Head of caudate nucleus (tissue), 42 donors: ENCODE data around the gene TP53TG5.
"Not testable (repeated sequence)": the region's sequence is repeated elsewhere in the genome, so short reads cannot be mapped to it uniquely, and the experiment has no call there.

Experiments used
- DNase-seq, 42 donors: peaks; one replicate each; pipeline versions ENCODE4 v3.0.0 to v3.0.0-alpha.2; 2020 to 2021; ENCODE audit warnings: mixed read lengths in 7 of 42
- intact Hi-C: fragments of 100-400 bp; cut with DNase I; formaldehyde crosslinking; loops from one replicate; pipeline ENCODE4 v1.15.0; 2022

TP53TG5 gene

DNA sequence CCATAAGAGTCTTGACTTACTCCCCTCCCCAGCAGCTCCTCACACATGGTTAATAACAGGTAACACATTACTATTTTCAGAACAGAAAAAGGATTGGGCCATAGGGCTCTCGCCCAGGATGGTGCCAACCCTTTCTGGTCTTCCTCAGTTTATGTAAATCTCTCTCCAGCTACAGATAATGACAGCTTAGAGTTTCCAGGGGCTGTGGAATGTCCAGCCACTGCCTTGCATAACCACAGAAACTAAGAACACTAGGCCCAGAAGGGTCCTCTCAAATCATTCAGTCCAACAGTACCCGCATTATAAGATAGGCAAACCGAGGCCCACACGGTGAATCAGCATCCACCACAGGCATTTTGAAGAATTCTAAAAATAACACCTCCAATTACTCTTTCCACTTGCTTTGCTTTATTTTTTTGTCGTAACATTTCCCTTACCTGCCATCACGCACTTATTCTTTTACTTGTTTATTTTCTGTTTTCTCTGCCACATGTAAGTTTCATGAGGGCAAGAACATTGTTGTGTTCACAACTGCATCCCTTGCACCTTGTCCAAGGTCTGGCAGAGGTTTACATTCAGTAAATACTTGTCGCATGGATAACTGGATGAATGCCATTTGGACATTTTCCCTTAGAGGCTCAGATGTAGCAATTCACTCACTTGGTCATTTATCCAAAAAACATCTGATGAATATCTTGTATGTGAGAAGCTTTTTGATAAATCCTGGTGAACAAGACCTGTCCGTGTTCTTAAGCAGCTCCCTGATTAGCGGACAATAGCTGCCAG is 23.5 kb downstream of the TP53TG5 start:
- no peak for DNase-seq
- intact Hi-C loops, result no loop called here

DNA sequence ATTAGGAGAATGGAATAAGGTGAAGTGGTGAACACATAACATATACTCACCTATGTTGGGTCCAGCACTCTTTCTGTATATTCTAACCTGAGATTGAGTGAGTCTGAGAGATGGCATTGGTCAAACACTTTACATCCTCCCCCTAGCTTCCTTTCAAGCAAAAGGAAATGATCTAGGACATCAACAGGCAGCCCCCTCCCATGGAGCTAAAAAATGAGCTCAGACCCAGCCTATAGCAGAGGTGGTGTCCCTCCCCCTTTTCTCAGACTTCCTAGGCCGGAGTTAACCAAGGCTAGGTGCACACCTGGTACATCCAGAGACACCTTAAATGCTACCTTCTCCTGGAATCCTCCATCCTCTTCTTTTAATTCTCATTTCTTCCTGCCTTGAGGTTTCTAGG is 24.4 kb downstream of the TP53TG5 start:
- intact Hi-C loops, result no loop called here

DNA sequence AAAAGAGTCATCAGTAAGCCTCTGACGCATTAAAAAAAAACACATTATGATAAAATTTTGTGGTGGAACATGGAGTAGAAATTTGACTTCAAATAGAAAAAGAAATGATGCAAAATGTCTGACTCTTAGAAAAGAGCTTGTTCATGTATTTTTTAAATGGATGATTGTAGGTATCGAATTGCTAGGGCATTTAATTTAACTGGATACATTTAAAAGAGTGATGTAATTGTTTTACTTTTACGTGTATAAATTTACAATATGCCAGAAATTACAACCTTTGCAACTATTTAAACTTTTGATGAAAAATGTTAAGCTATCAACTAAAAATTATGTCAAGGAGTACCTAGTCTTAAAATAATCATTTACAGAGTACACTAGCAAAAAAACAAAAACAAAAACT is 25.4 kb downstream of the TP53TG5 start:
- intact Hi-C loops, result no loop called here
- no peak for DNase-seq

More for the DNA sequence above, 24.4 kb downstream of the TP53TG5 start:
- no peak for DNase-seq

DNA sequence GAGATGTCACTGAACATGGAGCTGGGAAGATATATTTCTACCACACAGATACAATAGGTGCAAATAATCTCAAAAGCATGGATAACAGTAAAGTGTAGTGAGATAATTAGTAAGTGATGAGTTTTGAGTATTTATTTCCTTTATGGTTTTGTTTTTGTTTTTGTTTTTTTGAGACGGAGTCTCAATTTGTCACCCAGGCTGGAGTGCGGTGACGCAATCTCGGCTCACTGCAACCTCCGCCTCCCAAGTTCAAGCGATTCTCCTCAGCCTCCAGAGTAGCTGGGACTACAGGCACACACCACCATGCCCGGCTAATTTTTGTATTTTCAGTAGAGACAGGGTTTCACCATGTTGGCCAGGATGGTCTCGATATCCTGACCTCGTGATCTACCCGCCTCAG is 27.3 kb downstream of the TP53TG5 start:
- DNase-seq, intact Hi-C loops: not testable (repeated sequence)

DNA sequence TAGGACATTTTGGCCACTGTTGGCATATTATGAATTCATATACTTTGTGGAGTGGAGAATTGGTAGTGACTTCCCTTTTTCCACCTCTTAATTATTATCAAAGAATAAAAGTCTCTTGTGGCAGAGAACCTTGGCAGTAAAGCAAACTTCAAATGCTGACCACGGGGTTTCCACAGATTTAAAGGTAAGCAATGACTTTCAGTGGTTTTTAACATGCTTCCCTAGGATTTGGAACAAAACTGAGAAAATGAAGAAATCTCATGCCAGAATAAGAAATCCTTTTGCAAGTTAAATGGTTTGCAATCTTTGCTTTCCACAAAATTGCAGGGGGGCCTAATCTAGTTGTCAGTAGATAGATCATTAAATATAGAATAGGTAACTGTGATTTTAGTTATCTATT is 27.9 kb downstream of the TP53TG5 start:
- intact Hi-C loops, result no loop called here
- DNase-seq, result no peak

DNA sequence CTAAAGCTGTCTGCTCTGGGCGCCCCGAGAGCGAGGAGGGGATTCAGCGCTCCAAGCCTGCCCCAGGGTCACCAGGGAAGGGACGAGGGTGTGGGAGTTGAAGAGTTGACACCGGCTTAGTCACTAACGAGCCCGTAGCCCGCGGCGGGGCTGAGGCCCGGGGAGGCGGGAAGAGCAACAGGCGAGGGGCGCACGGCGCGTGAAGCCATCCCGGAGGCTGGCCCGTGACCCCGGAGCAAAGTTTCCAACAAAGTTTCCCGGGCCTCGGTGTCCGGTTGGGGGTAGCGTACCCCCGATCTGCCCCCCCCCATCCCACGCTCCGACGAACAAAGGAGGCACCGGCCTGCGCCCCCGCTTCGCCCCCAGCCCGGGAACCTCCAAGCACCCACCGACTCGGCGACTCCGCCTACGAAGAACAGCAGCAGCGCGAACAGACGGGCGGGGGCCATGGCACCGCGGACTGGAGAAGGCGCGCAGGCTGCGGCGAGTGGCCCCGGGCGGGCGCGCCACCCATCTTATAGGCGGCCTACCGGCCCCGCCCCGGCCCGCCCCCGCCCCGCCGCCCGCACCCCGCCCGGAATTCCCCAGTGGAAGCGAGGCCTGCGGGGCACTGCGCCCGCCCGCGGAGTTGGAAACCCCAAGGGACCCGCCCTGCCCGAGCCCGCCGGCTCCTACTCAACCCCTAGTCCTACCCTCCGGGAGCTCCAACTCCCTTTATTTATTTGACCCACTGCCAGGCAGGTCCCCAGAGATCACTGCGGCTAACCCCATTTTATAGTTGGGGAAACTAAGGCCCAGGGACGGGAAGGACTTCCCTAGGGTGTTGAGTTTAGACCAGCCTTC is 30.0 kb downstream of the TP53TG5 start, which contains the start of gene SDC4:
TSS of gene SDC4 (minus strand) at position 489 of the 843 bp plus-strand sequence. CDS start at position 449, 40 bp downstream.
- intact Hi-C loops, result no loop called here
- DNase-seq, result peak in 35 of 42 donors; percentile 32 to 79 (median 56)

DNA sequence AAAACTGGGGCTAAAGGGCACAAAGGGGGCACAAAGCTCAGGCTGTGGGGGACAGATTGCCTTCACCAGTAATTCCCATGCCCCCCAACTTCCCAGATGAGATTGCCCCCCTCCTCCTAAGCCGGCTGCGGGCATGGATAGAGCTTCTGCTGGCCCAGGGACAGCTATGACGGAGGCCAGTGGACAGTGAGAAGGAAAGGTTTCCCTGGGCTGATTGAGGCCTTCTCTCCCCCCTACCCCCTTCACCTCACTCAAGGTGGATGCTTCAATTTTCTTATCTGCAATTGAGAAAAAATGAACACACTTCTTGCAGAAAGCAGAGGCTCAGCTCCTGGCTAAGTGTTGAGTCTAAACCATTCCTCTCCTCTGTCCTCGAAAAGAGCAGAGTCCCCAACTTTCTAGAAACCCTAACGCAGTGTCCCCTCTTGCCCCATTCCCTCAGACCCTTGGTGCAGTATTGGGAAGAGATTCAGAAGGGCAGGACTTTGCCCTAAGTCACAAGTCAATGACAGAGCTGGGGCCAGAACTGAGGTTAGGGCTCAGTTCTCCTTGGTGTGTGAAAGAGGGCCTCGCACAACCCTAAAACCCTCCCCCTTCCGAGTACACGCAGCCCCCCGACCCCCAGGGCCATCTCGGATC is 30.7 kb downstream of the TP53TG5 start:
- intact Hi-C loops, result no loop called here
- no peak for DNase-seq

DNA sequence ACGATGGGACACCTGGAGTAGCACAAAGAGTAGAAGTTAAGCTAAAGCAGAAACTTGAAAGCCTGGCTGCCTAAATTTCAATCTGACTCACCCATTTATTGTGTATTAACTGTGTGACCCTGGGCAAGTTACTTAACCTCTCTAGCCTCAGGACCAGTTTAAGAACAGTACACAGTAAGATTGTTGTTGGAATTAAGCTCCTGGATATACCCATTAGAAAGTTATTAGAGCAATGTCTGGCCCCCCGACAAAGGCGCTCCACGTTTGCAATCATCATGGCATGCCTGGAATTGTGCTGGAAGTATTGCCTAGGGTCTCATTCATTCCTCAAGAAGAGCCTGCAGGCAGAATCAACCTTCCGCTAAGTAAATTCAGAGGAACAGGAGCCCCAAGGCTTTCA is 31.3 kb downstream of the TP53TG5 start:
- intact Hi-C loops, result no loop called here
- DNase-seq, result no peak

DNA sequence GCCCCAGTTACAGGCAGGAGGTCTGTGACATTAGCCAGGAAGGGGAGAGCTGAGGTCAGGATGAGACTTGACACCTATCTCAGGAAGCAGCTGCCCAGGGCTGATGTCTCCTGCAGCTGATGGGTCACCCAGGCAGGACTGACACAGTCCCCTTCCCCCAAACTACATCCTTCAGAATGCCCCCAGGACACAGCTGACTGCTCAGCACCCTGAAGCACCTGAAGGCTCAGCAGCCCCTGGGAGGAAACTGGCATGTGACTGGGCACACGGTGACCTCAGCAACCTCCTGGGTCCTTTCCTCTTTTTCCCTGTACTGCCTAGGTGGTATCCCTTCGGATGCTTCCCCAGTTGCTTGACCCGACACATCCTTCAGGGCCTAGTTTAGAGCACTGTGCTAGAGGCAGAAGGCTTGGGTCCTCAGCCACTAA is 31.8 kb downstream of the TP53TG5 start:
- DNase-seq, result no peak
- intact Hi-C loops, result no loop called here

DNA sequence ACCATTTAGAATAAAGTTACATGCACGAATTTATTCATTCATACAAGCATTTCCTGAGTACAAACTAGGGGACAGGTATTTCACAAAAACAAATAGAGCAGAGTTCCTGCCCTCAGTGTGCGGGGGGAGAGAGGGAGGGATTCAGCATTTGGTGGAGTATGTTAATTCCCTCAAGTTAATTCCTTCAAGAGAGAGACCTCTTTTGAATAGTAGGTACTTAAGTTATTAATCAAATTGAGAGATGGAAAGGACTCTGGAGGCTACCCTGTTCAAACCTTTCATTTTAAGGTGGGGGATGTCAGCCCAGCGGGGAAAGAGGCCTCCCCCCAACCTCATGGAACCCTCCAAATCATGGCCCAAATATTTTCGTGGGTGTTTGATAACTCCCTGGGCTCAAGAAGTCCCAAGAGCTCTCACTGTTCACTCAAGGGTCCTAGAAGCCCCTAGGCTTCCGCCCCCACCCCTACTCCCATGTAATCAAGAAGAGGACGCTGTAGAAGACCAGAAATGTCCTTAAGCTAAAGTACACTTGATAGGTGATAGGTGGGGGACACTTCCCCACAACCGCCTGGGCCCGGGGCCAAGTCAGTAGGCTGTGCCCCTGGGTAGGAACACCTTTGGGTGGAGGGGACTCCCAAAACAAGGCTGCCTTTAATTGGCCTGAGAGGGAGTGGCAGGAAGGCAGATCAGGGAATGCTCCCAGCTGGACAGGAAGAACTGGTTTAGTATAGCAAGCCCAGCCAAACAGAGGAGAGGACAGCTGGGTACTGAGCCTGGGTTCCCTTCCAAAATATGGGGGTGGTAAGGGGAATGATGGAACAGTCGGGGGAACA is 32.8 kb downstream of the TP53TG5 start:
- DNase-seq, result no peak
- intact Hi-C loops, result no loop called here

DNA sequence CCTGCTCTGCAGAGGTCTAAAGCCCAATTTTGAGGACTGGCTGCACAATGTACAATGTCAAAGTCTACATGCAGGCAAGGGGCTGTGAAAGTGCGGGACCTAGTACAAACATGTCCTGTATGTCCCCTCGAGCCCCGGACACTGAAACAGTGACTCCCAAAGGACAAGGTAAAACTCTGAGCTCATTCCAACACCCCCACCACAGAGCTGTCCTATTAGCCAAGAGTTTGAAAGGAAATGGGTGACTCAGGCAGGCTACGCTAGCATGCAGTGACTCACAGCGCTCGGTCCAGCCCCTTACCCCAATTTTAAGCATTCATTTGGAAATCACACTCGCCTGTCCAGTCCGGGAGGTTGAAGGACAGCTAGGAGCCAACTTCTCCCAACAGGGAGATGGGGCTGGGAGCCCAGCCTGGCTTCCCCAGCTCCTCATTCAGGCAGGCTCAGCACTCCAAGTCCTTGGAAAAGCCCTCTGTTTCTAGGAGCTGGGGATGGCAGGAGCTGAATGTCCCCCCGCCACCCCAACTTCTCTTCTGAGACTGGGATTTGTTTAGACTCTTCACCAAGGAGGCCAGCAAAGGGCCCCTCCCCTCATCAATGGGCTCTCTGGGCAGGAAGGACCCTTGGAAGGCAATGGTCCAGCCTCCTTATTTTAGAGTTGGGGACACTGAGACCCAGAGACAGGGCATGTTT is 33.8 kb downstream of the TP53TG5 start:
- intact Hi-C loops, result no loop called here

DNA sequence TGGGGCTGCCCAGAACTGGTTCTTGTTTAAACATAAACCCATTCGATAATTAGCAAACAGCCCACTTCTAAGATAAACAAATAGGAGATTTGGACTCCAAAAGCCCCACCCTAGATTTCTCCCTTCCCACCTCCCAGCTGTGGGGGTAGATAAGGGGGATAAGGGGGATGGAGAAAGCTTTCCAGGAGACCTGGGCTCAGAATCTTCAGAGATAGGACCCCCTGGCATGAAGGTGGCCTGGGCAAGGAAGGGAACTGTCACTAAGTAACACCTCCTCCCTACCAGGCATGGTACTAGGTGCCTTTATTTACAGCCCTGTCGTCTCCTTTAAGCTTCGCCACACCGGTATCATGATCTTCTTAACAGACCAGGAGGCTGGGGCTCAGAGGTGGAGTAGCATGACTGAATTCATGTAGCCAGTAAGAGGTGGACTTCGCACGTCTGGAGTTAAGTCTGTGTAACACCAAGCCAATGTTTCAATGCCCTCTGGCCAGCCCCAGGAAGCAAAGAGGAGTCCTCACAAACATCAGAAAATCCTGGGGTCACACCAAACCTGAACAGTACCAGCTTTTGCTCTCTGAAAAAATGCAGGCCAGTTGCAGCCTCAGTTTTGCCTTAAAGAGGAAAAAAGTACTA is 34.5 kb downstream of the TP53TG5 start:
- no peak for DNase-seq
- intact Hi-C loops, result no loop called here

More for the DNA sequence above, 33.8 kb downstream of the TP53TG5 start:
- DNase-seq, result peak in 23 of 42 donors; percentile 18 to 80 (median 51)

DNA sequence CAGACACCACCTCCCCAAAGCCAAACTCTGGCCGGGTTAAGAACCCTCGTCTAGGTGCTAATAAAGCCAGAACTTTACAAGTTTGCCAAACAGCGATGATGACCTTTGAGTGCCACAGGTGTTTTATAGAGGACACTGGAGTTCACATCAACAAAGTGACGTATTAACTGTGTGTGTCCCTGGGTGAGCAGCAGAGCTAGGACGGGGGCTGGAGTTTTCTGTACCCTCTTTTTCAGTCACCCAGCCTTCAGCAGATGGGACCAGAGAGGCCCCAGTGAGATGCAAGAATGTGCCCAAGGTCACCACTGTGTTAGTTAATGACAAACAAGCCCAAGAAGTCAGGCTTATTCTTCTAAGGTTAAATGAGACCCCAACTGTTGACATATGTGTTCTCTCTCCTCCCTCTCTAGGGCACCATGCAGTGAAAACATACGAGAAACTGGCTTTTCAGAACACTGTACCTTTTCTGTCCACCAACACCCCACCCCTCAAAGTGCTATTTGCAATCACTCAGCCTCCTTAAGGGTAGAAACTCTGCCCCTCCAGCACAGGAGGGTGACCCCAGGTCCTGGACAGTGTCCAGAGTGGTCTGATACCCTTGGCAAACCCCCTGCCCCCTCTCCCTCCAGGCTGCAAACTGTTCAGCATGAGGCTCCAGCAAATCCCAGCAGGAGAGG is 35.1 kb downstream of the TP53TG5 start:
- intact Hi-C loops, result no loop called here
- no peak for DNase-seq

DNA sequence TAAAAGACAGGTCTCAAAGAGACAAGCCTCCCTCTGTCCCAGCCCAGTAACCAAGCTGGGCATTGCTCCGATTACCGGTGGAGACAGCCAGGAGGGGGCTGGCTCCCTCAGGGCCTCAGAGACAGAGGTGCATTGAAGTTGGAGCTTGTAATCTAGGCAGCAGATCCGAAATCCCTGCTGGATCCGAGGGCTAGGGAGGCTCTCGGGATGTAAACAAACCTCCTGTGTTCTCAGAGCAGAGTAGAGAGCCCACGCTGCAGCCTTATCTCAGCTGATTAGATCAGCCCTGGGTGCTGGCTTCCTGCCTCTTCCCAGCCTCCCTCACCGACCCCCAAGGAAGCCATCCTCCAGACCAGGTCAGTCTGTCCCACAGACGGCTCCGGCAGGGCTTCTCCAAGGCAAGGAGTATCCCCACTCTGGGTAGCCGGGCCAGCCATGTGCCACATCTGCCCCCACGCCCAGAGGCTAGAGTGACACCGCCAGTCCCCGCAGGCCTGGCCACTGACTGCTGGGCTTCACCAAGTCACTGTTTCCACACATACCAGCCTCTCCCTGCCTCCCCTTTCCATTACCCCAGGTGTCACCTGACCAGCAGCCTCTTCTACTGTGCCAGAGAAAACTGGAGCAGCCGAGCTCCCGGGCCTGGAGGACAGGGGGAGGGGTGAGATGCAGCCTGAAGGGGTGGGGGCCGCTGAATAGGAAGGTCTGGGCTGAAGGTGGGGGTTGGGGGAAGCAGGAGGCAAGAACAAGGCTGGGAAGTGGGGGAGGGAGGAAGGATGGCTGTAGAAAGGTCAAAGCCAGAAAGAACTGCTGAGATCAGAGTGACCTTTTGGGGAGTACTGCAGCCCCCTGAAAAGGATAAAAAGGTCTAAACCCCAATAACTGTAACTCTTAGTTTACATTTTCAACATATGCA is 35.9 kb downstream of the TP53TG5 start:
- intact Hi-C loops, result no loop called here
- peak in 36 of 42 donors; percentile 19 to 76 (median 44) for DNase-seq

DNA sequence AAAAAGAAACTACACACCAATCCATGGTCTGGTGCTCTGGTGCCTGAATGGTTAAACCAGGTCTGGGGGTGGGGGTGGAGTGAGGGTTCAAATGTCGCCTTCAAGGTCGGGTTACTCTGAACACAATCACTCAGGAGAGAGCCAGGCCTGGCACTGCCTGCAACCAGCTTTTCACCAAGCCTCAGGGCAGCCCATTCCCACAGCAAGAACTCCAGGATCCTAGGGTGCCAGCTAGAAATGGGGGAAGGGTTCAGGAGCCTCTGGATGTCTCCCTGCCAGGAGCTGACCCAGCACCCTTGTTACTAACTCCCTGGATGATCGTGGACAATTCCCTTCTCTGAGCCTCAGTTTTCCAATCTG is 36.6 kb downstream of the TP53TG5 start:
- DNase-seq, result no peak
- intact Hi-C loops, result no loop called here

DNA sequence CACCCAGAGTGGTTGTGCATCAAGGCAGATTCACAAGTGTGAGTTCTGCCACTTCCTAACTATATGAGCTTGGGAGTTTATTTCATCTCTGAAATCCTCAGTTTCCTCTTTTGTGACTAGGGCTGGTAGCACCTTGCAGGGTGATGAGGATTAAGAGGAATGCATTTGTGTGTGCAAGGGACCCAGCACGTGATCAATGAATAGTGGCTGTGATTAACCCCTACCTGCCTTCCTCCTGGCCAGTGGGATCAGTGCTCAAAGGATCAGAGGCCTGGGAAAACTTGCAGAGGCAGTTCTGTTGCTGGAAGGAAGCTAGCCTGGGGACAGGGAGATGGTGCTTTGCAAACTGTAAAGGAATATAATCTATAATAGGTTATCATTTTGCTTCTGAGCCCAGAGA is 37.2 kb downstream of the TP53TG5 start:
- intact Hi-C loops, result no loop called here

More for the DNA sequence above, 37.2 kb downstream of the TP53TG5 start:
- no peak for DNase-seq
